Measurements from ENCODE around the gene MOB1A. TPM values are rescaled to one million over a fixed set of nuclear protein-coding genes. Genes with fewer than 3 reads are reported as not detected.

MOB1A gene
- total and polyA plus RNA-seq, 2 of the 13 experiments (the other 11 are each of a cell fraction or from before 2014, with no cell fraction given), result 48.2 to 139 TPM

DNA sequence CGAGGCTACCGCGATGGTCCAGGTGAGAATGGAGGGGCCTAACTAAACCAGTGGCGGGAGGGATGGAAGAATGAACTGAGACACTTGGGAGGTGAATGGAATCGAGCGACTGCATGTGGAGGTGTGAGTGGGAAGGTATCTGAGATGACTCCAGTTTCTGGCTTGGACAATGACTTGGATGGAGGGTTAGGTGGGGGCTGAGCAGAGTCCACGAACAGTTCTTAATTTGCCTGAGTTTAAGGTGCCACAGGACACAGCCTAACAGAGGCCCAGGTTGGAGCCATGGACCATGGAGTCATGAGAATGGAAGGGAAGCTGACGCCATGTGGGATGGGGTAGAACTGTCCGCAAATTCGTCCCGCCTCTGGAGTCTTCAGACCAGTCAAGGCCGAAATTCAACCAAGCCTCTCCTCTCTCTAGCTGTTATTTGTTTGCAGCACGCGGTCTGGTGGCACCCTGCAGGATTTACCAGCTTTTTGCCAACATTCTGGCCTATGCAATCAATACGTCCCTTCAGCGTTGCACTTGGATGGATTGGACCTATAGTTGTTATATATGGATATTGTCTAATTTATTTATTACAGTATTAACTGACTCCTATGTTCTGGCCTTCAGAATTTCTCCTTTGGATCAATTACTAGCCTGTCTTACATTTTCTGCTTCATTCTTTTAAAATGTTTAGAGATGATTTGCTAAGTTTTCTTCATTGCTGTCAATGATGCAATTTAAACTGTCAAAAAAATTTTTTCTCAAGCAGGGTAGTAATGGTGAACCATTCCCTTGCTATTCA, 30.0 kb downstream of the MOB1A start (continued):
- TF ChIP-seq, protein P1, sequence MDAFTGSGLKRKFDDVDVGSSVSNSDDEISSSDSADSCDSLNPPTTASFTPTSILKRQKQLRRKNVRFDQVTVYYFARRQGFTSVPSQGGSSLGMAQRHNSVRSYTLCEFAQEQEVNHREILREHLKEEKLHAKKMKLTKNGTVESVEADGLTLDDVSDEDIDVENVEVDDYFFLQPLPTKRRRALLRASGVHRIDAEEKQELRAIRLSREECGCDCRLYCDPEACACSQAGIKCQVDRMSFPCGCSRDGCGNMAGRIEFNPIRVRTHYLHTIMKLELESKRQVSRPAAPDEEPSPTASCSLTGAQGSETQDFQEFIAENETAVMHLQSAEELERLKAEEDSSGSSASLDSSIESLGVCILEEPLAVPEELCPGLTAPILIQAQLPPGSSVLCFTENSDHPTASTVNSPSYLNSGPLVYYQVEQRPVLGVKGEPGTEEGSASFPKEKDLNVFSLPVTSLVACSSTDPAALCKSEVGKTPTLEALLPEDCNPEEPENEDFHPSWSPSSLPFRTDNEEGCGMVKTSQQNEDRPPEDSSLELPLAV (CRISPR knock-in tag; conservative IDR thresholded peaks at IDR 0.05; ENCODE audit: low read depth), result no peak
- TF ChIP-seq ZFP36L2 (CRISPR knock-in tag; IDR thresholded peaks at IDR 0.05) (no peak), SOX5 (CRISPR knock-in tag; IDR thresholded peaks at IDR 0.05; ENCODE audit: borderline replicate concordance) (no peak), SRSF1 (optimal IDR thresholded peaks at IDR 0.05; ENCODE audit: low read depth, low read length) (no peak), ZNF496 (CRISPR knock-in tag; IDR thresholded peaks at IDR 0.05; ENCODE audit: insufficient replicate concordance) (no peak), ZBTB3 (CRISPR knock-in tag; IDR thresholded peaks at IDR 0.05; ENCODE audit: borderline replicate concordance, low read depth) (no peak), ZNF891 (CRISPR knock-in tag; IDR thresholded peaks at IDR 0.05) (peak; percentile 72), ZNF7 (CRISPR knock-in tag; IDR thresholded peaks at IDR 0.05) (peak; percentile 4; the same call in 1 of the 2 replicates), RFXAP (CRISPR knock-in tag; IDR thresholded peaks at IDR 0.05; ENCODE audit: borderline replicate concordance) (0 out of 2 replicates have a peak, but pooled peaks have one; percentile 20), TMF1 (CRISPR knock-in tag; IDR thresholded peaks at IDR 0.05; ENCODE audit: low read depth) (peak; percentile 11; the same call in 1 of the 2 replicates), ZNF607 (CRISPR knock-in tag; IDR thresholded peaks at IDR 0.05; ENCODE audit: borderline replicate concordance) (no peak; the same call in 1 of the 2 replicates), PHF5A (CRISPR knock-in tag; IDR thresholded peaks at IDR 0.05; ENCODE audit: low read depth, unreplicated experiment) (no peak), PHF8 (CRISPR knock-in tag; IDR thresholded peaks at IDR 0.05) (no peak), FOXK1 (CRISPR knock-in tag; IDR thresholded peaks at IDR 0.05; ENCODE audit: borderline replicate concordance, low read depth) (no peak), RARG (CRISPR knock-in tag; IDR thresholded peaks at IDR 0.05; ENCODE audit: low read depth) (no peak), RFX3 (CRISPR knock-in tag; IDR thresholded peaks at IDR 0.05) (no peak)
- TF ChIP-seq, protein P2, sequence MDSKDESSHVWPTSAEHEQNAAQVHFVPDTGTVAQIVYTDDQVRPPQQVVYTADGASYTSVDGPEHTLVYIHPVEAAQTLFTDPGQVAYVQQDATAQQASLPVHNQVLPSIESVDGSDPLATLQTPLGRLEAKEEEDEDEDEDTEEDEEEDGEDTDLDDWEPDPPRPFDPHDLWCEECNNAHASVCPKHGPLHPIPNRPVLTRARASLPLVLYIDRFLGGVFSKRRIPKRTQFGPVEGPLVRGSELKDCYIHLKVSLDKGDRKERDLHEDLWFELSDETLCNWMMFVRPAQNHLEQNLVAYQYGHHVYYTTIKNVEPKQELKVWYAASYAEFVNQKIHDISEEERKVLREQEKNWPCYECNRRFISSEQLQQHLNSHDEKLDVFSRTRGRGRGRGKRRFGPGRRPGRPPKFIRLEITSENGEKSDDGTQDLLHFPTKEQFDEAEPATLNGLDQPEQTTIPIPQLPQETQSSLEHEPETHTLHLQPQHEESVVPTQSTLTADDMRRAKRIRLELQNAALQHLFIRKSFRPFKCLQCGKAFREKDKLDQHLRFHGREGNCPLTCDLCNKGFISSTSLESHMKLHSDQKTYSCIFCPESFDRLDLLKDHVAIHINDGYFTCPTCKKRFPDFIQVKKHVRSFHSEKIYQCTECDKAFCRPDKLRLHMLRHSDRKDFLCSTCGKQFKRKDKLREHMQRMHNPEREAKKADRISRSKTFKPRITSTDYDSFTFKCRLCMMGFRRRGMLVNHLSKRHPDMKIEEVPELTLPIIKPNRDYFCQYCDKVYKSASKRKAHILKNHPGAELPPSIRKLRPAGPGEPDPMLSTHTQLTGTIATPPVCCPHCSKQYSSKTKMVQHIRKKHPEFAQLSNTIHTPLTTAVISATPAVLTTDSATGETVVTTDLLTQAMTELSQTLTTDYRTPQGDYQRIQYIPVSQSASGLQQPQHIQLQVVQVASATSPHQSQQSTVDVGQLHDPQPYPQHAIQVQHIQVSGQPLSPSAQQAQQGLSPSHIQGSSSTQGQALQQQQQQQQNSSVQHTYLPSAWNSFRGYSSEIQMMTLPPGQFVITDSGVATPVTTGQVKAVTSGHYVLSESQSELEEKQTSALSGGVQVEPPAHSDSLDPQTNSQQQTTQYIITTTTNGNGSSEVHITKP (CRISPR knock-in tag; IDR thresholded peaks at IDR 0.05; ENCODE audit: low read depth), result 0 out of 2 replicates have a peak, but pooled peaks have one; percentile 31
- TF ChIP-seq, protein P3, sequence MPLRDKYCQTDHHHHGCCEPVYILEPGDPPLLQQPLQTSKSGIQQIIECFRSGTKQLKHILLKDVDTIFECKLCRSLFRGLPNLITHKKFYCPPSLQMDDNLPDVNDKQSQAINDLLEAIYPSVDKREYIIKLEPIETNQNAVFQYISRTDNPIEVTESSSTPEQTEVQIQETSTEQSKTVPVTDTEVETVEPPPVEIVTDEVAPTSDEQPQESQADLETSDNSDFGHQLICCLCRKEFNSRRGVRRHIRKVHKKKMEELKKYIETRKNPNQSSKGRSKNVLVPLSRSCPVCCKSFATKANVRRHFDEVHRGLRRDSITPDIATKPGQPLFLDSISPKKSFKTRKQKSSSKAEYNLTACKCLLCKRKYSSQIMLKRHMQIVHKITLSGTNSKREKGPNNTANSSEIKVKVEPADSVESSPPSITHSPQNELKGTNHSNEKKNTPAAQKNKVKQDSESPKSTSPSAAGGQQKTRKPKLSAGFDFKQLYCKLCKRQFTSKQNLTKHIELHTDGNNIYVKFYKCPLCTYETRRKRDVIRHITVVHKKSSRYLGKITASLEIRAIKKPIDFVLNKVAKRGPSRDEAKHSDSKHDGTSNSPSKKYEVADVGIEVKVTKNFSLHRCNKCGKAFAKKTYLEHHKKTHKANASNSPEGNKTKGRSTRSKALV (CRISPR knock-in tag; IDR thresholded peaks at IDR 0.05), result 0 out of 2 replicates have a peak, but pooled peaks have one; percentile 28
- TF ChIP-seq, protein P4, sequence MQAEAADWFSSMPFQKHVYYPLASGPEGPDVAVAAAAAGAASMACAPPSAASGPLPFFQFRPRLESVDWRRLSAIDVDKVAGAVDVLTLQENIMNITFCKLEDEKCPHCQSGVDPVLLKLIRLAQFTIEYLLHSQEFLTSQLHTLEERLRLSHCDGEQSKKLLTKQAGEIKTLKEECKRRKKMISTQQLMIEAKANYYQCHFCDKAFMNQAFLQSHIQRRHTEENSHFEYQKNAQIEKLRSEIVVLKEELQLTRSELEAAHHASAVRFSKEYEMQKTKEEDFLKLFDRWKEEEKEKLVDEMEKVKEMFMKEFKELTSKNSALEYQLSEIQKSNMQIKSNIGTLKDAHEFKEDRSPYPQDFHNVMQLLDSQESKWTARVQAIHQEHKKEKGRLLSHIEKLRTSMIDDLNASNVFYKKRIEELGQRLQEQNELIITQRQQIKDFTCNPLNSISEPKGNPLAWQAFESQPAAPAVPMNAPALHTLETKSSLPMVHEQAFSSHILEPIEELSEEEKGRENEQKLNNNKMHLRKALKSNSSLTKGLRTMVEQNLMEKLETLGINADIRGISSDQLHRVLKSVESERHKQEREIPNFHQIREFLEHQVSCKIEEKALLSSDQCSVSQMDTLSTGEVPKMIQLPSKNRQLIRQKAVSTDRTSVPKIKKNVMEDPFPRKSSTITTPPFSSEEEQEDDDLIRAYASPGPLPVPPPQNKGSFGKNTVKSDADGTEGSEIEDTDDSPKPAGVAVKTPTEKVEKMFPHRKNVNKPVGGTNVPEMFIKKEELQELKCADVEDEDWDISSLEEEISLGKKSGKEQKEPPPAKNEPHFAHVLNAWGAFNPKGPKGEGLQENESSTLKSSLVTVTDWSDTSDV (CRISPR knock-in tag; IDR thresholded peaks at IDR 0.05), result 0 out of 2 replicates have a peak, but pooled peaks have one; percentile 41
